PC-9 (cell line): ENCODE results near the gene OR2S2. TPM values are rescaled to one million over a fixed set of nuclear protein-coding genes. Genes with fewer than 3 reads are reported as not detected.

Source experiments
- BruUV-seq: library from RNA; stranded (reverse); fragments of 400-500 nt; replicated peaks from 2 replicates; lab custom pipeline; 2021; lab: Mats Ljungman, UMichigan
- CTCF ChIA-PET: fragments of 300-600 bp; sonication (Branson Sonifier 250); formaldehyde crosslinking; loops from one replicate; lab custom pipeline; 2022; ENCODE audit warnings: antibody characterized with exemption; lab: Charles Lee
- POLR2A ChIA-PET: fragments of 300-600 bp; sonication (Branson Sonifier 250); formaldehyde crosslinking; loops from one replicate; lab custom pipeline; 2022; ENCODE audit warnings: antibody characterized with exemption; ENCODE audit not compliant: unreplicated experiment; lab: Charles Lee
- DNase-seq, 2 experiments: peaks; one replicate each; pipeline versions ENCODE4 v3.0.0 to v3.0.0-alpha.2; 2015 to 2022; ENCODE audit warnings: mixed read lengths in 1 of 2
- H2AFZ ChIP-seq: fragments of 200-600 bp; sonication (generic); 2 replicates; pipeline ENCODE4 v1.8.1; 2017; ENCODE audit warnings: antibody characterized with exemption
- H3F3A ChIP-seq: fragments of 200-600 bp; sonication (generic); 2 replicates; pipeline ENCODE4 v1.8.1; 2017; ENCODE audit warnings: antibody characterized with exemption, mild to moderate bottlenecking, low read depth; ENCODE audit not compliant: insufficient read depth
- H3K27ac ChIP-seq: fragments of 200-600 bp; sonication (generic); 2 replicates; pipeline ENCODE4 v1.6.1; 2016; ENCODE audit warnings: mixed run types
- H3K27me3 ChIP-seq: fragments of 200-600 bp; sonication (generic); 2 replicates; pipeline ENCODE4 v1.6.1; 2016; ENCODE audit warnings: low read depth, mixed run types; ENCODE audit not compliant: insufficient read depth
- H3K36me3 ChIP-seq: fragments of 200-600 bp; sonication (generic); 2 replicates; pipeline ENCODE4 v1.6.1; 2016; ENCODE audit warnings: low read depth, mixed run types
- H3K4me1 ChIP-seq: fragments of 200-600 bp; sonication (generic); replicated peaks from 2 replicates; pipeline ENCODE4 v1.6.1; 2016; ENCODE audit warnings: mixed run types; ENCODE audit not compliant: insufficient read depth
- H3K4me2 ChIP-seq: fragments of 200-600 bp; sonication (generic); 2 replicates; pipeline ENCODE4 v1.6.1; 2017; ENCODE audit warnings: mixed run types
- H3K4me3 ChIP-seq: fragments of 200-600 bp; sonication (generic); 2 replicates; pipeline ENCODE4 v1.6.1; 2016; ENCODE audit warnings: mixed run types
- H3K79me2 ChIP-seq: fragments of 200-600 bp; sonication (generic); 2 replicates; pipeline ENCODE4 v1.6.1; 2017; ENCODE audit warnings: low read depth, mixed run types
- H3K9me2 ChIP-seq: fragments of 200-600 bp; sonication (generic); 2 replicates; pipeline ENCODE4 v1.8.1; 2017; ENCODE audit warnings: mild to moderate bottlenecking; ENCODE audit not compliant: insufficient read depth
- H3K9me3 ChIP-seq: fragments of 200-600 bp; sonication (generic); 2 replicates; pipeline ENCODE4 v1.8.1; 2016; ENCODE audit warnings: low read depth; ENCODE audit not compliant: insufficient read depth
- H4K20me1 ChIP-seq: fragments of 200-600 bp; sonication (generic); 2 replicates; pipeline ENCODE4 v1.8.1; 2017; ENCODE audit not compliant: insufficient read depth
- CTCF ChIP-seq: fragments of 200-600 bp; sonication (generic); conservative IDR thresholded peaks from 2 replicates; pipeline ENCODE4 v1.6.1; 2017; ENCODE audit warnings: mixed run types, antibody characterized with exemption, mild to moderate bottlenecking, moderate library complexity
- EZH2 ChIP-seq: fragments of 200-600 bp; sonication (generic); IDR thresholded peaks from 2 replicates; pipeline ENCODE4 v1.8.0; 2017; ENCODE audit warnings: antibody characterized with exemption, low read depth
- intact Hi-C: fragments of 100-400 bp; cut with micrococcal nuclease; formaldehyde crosslinking; loops from one replicate; pipeline ENCODE4 v1.10.0; 2022; ENCODE audit not compliant: unreplicated experiment
- total RNA-seq: library from RNA; stranded (reverse); gene quantifications from 2 replicates; pipeline ENCODE4 v1.2.3, GENCODE V29; 2021

The OR2S2 gene
- total RNA-seq, 1 experiment from 2014 or later, result not detected

- no peaks in the 10 kb centered on the region for H3K9me2 ChIP-seq
- BruUV-seq, result no TSS peak
- no peak for DNase-seq
- H3K79me2 ChIP-seq, result no peaks in the 10 kb centered on the region
- ChIA-PET POLR2A (interaction anchor here (0.6 to 0.7 kb wide), 2 partner anchors 345 to 500 kb away, joined by 4 to 5 read pairs; no protein-coding TSS in a partner anchor), CTCF (interaction anchor here (0.6 kb wide), 1 partner anchor 179 kb away, joined by 3 read pairs; no protein-coding TSS in a partner anchor)
- intact Hi-C loops, result loop anchor here (2.0 kb wide), 1 partner anchor 42 kb away; the partner anchor contains the start of gene HRCT1
- TF ChIP-seq CTCF, result no peak
- no peak for TF ChIP-seq EZH2
- H3K4me3 ChIP-seq, result no peak overlapping the region
- peak overlapping the region; percentile 46; the same call in 1 of the 2 replicates for H3K4me2 ChIP-seq
- H2AFZ ChIP-seq, result no peak overlapping the region
- peak overlapping the region; percentile 52 for H3K27ac ChIP-seq
- H3K9me3 ChIP-seq, result no peaks in the 10 kb centered on the region
- H3K27me3 ChIP-seq, result no peaks in the 10 kb centered on the region
- peaks cover 51% of the 10 kb centered on the region for H3K4me1 ChIP-seq
- peaks cover 23% of the 10 kb centered on the region; the same call in 1 of the 2 replicates for H3F3A ChIP-seq
- no peaks in the 10 kb centered on the region for H3K36me3 ChIP-seq
- no peaks in the 10 kb centered on the region for H4K20me1 ChIP-seq
Measured at GRCh38 chr9:35948451-35948850, 9.5 kb downstream of the OR2S2 start.

GRCh38 chr9:35945341-35946018 is 12.5 kb downstream of the OR2S2 start:
- intact Hi-C loops, result no loop called here
- BruUV-seq, result no TSS peak
- Histone ChIP-seq H3K4me1 (peaks cover 39% of the 10 kb centered on the region), H3K9me3 (no peaks in the 10 kb centered on the region), H3K4me3 (no peak overlapping the region), H2AFZ (no peak overlapping the region), H3K36me3 (no peaks in the 10 kb centered on the region), H3K27me3 (no peaks in the 10 kb centered on the region), H3K4me2 (0 out of 2 replicates have a peak overlapping the region, but pooled peaks have one; percentile 51), H3K9me2 (no peaks in the 10 kb centered on the region), H4K20me1 (no peaks in the 10 kb centered on the region), H3K27ac (no peak overlapping the region), H3F3A (peaks cover 15% of the 10 kb centered on the region; the same call in 1 of the 2 replicates), H3K79me2 (no peaks in the 10 kb centered on the region)
- TF ChIP-seq EZH2, result no peak
- TF ChIP-seq CTCF, result peak; percentile 67
- DNase-seq, result peak in 1 of 2 experiments; percentile 52
- POLR2A ChIA-PET, result interaction anchor here (0.8 kb wide), 1 partner anchor 39 kb away, joined by 6 read pairs; no protein-coding TSS in a partner anchor
- CTCF ChIA-PET, result interaction anchor here (0.6 to 1.5 kb wide), 3 partner anchors 9 to 31 kb away, joined by 6 to 18 read pairs (median 6); no protein-coding TSS in a partner anchor

GRCh38 chr9:35944841-35945240 is 13.1 kb downstream of the OR2S2 start:
- H3K4me1 ChIP-seq, result peaks cover 35% of the 10 kb centered on the region
- H2AFZ ChIP-seq, result no peak overlapping the region
- H3K79me2 ChIP-seq, result no peaks in the 10 kb centered on the region
- H3K9me2 ChIP-seq, result no peaks in the 10 kb centered on the region
- H3K4me3 ChIP-seq, result no peak overlapping the region
- TF ChIP-seq CTCF, result no peak
- no peak for TF ChIP-seq EZH2
- ChIA-PET CTCF (interaction anchor here (0.6 to 1.5 kb wide), 4 partner anchors 10 to 41 kb away, joined by 4 to 18 read pairs (median 6); no protein-coding TSS in a partner anchor), POLR2A (interaction anchor here (0.7 kb wide), 1 partner anchor 36 kb away, joined by 8 read pairs; no protein-coding TSS in a partner anchor)
- H3K36me3 ChIP-seq, result no peaks in the 10 kb centered on the region
- BruUV-seq, result no TSS peak
- H3K27ac ChIP-seq, result peak overlapping the region; percentile 16; the same call in 1 of the 2 replicates
- H3F3A ChIP-seq, result peaks cover 15% of the 10 kb centered on the region; the same call in 1 of the 2 replicates
- no peaks in the 10 kb centered on the region for H3K9me3 ChIP-seq
- H3K27me3 ChIP-seq, result no peaks in the 10 kb centered on the region
- intact Hi-C loops, result loop anchor here (5.0 kb wide), 1 partner anchor 612 kb away; no protein-coding TSS in a partner anchor
- peak overlapping the region; percentile 51 for H3K4me2 ChIP-seq
- DNase-seq, result no peak
- no peaks in the 10 kb centered on the region for H4K20me1 ChIP-seq
